Lower leg skin (tissue), 4 donors: ENCODE measurements around the gene FMNL3. TPM values are rescaled to one million over a fixed set of nuclear protein-coding genes. Genes with fewer than 3 reads are reported as not detected.

Experiments used
- DNase-seq, 2 donors: peaks; one replicate each; pipeline ENCODE4 v3.0.0-alpha.2; 2019; ENCODE audit warnings: low spot score in 2 of 2
- H3K4me3 ChIP-seq: fragments of 200-600 bp; sonication (generic); 2 replicates; pipeline ENCODE4 v1.5.1; 2017; ENCODE audit warnings: mild to moderate bottlenecking, low read depth; ENCODE audit not compliant: poor library complexity, severe bottlenecking
- POLR2A ChIP-seq, 2 donors: fragments of 450-650 bp; IDR thresholded peaks; one replicate each; pipeline ENCODE4 v1.6.1; 2016 to 2017; ENCODE audit warnings: antibody characterized with exemption in 2 of 2, mild to moderate bottlenecking in 1 of 2, moderate library complexity in 1 of 2
- WGBS, 2 donors: methylation state at CpG; one replicate each; pipeline ENCODE4 v1.1.5; 2018; 5-methylcytosine and 5-hydroxymethylcytosine counted together
- intact Hi-C: fragments of 100-400 bp; cut with DNase I; formaldehyde crosslinking; loops from one replicate; pipeline ENCODE4 v1.15.0; 2023; ENCODE audit warnings: low total_unique reads
- total RNA-seq, 4 donors: library from RNA; depleted of rRNA; stranded (reverse); fragments of >200 nt; gene quantifications; one replicate each; pipeline ENCODE4 v1.1.0, GENCODE V29; 2016
- TF ChIP-seq, protein P1 (sequence below), 3 donors: fragments of 450-650 bp; IDR thresholded peaks; one replicate each; pipeline ENCODE4 v1.5.1; 2016; ENCODE audit warnings: antibody characterized with exemption in 3 of 3, mild to moderate bottlenecking in 3 of 3, moderate library complexity in 2 of 3

FMNL3 gene
- total RNA-seq, 4 donors from 2014 or later, result 4.3 to 12.5 (median 6.9) TPM

DNA sequence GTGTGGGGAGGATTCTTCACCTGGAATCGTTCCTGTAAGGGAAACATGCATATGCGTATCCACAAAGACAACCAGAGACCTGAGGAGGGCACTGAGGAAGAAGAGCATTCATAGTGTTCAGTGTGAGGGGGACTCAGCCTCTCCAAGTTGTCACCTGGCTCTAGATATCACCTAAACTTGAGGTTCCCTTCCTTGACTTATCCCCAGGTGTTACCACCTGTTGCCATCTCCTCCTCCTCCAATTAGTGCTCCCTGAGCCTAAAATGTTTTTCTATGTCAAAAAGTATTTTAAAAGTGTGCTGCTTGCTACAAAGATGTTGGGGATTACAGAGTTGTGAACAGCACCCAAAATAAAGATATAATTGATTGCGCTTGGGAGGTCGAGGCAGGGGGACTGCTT lies 41.0 kb downstream of the FMNL3 start:
- no peak for DNase-seq
- no peak overlapping the region for H3K4me3 ChIP-seq
- WGBS, 2 donors, result 89 to 97% methylated on average over 4 of the region's 4 CpGs
- intact Hi-C loops, result no loop called here
- TF ChIP-seq, protein P1, sequence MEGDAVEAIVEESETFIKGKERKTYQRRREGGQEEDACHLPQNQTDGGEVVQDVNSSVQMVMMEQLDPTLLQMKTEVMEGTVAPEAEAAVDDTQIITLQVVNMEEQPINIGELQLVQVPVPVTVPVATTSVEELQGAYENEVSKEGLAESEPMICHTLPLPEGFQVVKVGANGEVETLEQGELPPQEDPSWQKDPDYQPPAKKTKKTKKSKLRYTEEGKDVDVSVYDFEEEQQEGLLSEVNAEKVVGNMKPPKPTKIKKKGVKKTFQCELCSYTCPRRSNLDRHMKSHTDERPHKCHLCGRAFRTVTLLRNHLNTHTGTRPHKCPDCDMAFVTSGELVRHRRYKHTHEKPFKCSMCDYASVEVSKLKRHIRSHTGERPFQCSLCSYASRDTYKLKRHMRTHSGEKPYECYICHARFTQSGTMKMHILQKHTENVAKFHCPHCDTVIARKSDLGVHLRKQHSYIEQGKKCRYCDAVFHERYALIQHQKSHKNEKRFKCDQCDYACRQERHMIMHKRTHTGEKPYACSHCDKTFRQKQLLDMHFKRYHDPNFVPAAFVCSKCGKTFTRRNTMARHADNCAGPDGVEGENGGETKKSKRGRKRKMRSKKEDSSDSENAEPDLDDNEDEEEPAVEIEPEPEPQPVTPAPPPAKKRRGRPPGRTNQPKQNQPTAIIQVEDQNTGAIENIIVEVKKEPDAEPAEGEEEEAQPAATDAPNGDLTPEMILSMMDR (IDR thresholded peaks at IDR 0.05), result no peak
- TF ChIP-seq POLR2A (IDR thresholded peaks at IDR 0.05), result no peak

DNA sequence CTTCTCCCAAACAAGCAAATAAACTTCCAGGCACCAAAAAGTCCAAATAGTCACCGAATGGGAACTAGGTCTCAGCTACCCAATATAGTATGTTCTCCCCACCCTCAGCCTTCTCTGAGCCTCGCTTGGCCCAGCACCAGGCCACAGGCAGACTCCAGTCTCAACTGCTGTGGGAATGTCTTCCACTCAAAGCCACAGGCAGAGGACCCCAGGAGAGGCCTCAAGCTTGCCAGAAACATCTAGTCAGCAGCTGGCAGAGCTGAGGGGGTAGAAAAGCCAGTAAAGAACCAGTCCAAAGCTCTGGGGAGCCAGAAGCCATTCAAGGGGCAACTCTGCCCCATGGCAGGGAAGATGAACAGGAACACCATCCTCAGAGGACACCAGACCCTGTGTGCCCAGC lies 41.8 kb downstream of the FMNL3 start:
- intact Hi-C loops, result no loop called here
- WGBS, 2 donors, result 66 to 79% methylated on average over 2 of the region's 2 CpGs
- no peak for DNase-seq
- H3K4me3 ChIP-seq, result no peak overlapping the region
- no peak for TF ChIP-seq POLR2A (IDR thresholded peaks at IDR 0.05)
- TF ChIP-seq, protein P1 (IDR thresholded peaks at IDR 0.05), result no peak

DNA sequence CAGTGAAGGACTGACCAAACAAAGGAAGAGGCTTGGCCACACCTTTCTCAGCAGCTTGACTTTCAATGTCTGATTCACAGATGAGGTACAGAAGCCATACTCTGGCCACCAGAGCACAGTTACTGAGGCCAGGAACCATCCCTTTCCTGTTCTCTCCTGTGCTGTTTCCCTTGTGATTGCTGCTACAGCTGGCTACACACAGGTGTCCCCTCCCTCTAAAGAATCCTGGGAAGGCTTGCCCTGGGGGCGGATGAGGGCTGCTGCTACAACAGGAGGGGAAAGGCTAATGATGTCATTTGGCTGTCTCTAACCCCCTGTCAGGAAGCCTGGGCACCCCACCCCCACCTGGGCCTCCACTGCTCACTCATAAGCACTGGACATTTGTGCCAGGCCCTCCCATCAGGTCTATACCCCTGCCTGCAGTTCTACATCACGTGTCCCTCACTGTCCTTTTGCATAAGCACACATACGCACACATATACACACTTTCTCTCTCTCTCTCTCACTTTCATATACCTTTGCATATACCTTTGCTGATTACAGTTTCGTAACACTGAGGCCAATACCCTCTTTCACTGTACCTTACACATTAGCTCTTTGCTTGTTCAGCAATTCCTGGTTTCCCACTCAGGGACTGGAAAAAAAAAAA lies 42.5 kb downstream of the FMNL3 start:
- no peak for TF ChIP-seq POLR2A (IDR thresholded peaks at IDR 0.05)
- TF ChIP-seq, protein P1 (IDR thresholded peaks at IDR 0.05), result no peak
- no peak overlapping the region for H3K4me3 ChIP-seq
- WGBS, 2 donors, result 90 to 99% methylated on average over 4 of the region's 4 CpGs
- no peak for DNase-seq
- intact Hi-C loops, result no loop called here

DNA sequence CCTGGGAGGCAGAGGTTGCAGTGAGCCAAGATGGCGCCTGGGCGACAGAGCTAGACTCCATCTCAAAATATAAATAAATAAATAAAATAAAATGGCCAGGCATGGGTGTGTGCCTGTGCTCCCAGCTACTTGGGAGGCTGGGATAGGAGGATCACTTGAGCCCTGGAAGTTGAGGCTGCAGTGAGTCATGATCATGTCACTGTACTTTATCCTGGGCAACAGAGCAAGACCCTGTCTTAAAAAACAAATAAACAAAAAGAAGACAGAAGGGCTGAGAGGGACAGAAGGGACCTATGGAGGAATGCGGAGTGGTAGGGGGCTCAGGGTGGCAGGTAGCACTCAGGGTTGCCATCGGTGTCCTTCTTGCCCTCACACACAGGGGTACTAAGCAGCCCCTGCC lies 43.0 kb downstream of the FMNL3 start:
- intact Hi-C loops, result no loop called here
- DNase-seq, result no peak
- no peak overlapping the region for H3K4me3 ChIP-seq
- TF ChIP-seq POLR2A (IDR thresholded peaks at IDR 0.05), result no peak
- TF ChIP-seq, protein P1 (IDR thresholded peaks at IDR 0.05), result no peak
- 94 to 99% methylated on average over 4 of the region's 4 CpGs for WGBS, 2 donors

DNA sequence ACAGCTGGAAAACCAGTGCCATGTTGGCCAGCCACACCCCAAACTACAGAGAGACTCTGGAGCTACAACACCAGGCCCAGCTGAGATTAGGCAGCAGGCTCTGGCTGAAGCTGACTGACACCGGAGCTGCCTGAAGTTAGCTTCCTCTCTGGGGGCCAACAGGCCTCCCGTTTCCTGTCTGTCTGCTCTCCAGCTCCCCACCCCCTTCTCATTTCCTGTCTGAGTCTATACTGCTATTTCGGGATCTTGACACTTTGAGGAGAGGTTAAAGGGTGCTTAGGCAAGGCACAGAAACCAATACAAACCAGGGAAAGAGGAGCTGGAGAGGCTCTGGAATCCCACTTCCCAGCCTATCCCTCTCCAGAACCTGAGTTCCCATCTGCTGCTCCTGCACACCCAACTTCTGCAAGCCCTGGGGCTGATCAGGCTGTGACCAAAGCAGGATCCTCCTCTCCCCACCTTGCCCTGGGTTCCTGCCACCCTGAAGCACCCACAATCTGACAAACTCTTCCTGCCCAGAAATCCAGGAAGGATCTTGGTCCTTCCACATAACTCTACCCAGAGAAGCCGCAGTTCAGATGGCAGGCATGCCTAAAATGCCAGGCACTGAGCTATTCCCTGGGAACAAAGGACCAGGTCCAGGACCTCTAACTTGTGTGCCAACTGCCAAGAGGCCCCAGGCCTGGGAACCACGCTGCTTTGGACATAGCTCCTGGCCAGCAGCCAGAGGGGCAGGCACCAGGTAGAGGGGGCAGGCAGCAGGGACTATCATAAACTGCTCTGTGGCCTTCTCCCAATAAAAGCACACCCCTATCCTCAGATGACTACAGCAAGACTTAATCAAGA lies 44.0 kb downstream of the FMNL3 start:
- 37 to 45% methylated on average over 5 of the region's 5 CpGs for WGBS, 2 donors
- TF ChIP-seq, protein P1 (IDR thresholded peaks at IDR 0.05), result no peak
- no peak for TF ChIP-seq POLR2A (IDR thresholded peaks at IDR 0.05)
- H3K4me3 ChIP-seq, result no peak overlapping the region
- intact Hi-C loops, result no loop called here
- peak in 1 of 2 donors; percentile 51 for DNase-seq
